Urinary bladder (tissue), 4 donors: ENCODE measurements around the gene MUTYH. TPM values are rescaled to one million over a fixed set of nuclear protein-coding genes. Genes with fewer than 3 reads are reported as not detected.
"Not testable (repeated sequence)": the region's sequence is repeated elsewhere in the genome, so short reads cannot be mapped to it uniquely, and the experiment has no call there.

Source experiments
- DNase-seq: peaks from one replicate; pipeline ENCODE4 v3.0.0-alpha.2; 2015; ENCODE audit errors: extremely low spot score
- H3K27ac ChIP-seq: one replicate; pipeline ENCODE4 v1.5.1; 2013; ENCODE audit warnings: low read depth, mild to moderate bottlenecking, moderate library complexity
- H3K36me3 ChIP-seq: one replicate; pipeline ENCODE4 v1.6.1; 2013; ENCODE audit warnings: mild to moderate bottlenecking, moderate library complexity; ENCODE audit not compliant: insufficient read depth
- H3K4me1 ChIP-seq: one replicate; pipeline ENCODE4 v1.6.1; 2013; ENCODE audit warnings: mild to moderate bottlenecking, moderate library complexity; ENCODE audit not compliant: insufficient read depth
- H3K4me3 ChIP-seq: one replicate; pipeline ENCODE4 v1.5.1; 2013; ENCODE audit warnings: low read depth, low read length
- WGBS: extraction: QIAGEN DNeasy Blood & Tissue Kit; methylation state at CpG from one replicate; pipeline ENCODE4 v1.1.7; 2013; 5-methylcytosine and 5-hydroxymethylcytosine counted together
- polyA plus RNA-seq: library from polyadenylated mRNA; stranded (reverse); fragments of 200-250 nt; gene quantifications from one replicate; pipeline ENCODE4 v1.2.3, GENCODE V29; 2013
- total RNA-seq: library from RNA; depleted of rRNA; stranded (reverse); fragments of >200 nt; gene quantifications from one replicate; pipeline ENCODE4 v1.2.3, GENCODE V29; 2014
- donor health status: healthy with polysubstance abuse.
- donor health status: healthy.

The MUTYH gene
- total and polyA plus RNA-seq, 2 donors = 12.0 to 19.4 TPM

GRCh38 chr1:45299296-45299695 is 40.9 kb downstream of the MUTYH start:
- no peak for DNase-seq
- 66% methylated on average over 1 of the region's 1 CpG for WGBS
- Histone ChIP-seq H3K4me3 (no peak overlapping the region), H3K36me3 (no peaks in the 10 kb centered on the region), H3K27ac (no peak overlapping the region), H3K4me1 (no peaks in the 10 kb centered on the region)

DNA sequence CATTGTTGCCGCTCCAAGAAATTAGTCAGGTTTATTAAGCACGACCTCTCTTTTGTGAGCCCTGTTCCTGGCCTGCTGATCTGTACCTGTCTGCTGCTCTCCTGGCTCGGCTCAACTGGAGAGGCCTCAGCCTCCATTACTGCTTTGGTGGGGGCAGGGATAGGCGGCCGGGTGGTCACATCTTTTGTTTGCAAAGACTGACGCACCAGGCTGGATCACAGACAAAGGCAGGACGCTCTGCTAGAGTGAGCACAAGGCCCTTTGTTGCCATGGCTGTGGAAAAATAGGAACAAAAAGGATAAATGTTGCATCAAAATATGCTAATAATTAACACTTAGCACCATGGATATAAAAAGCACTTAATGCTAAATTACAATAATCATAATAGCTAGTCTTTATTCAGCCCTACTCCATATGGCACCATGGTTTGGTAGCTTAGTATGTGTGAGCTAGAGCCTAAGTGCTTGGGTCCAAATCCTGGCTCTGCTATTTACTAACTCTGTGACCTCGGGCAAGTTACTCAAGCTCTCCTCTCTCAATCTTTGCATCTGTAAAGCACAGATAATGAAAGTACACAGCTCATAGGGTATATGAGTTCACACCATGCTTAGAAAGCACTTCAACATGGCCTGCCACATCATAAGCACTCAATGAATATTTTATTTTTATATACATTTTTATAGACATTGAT is 42.4 kb downstream of the MUTYH start:
- Histone ChIP-seq H3K36me3 (no peaks in the 10 kb centered on the region), H3K27ac (no peak overlapping the region), H3K4me1 (no peaks in the 10 kb centered on the region), H3K4me3 (no peak overlapping the region)
- 63% methylated on average over 8 of the region's 8 CpGs for WGBS
- DNase-seq = no peak

GRCh38 chr1:45291716-45292115 is 48.5 kb downstream of the MUTYH start:
- 42% methylated on average over 2 of the region's 2 CpGs for WGBS
- no peaks in the 10 kb centered on the region for H3K36me3 ChIP-seq
- H3K27ac ChIP-seq = no peak overlapping the region
- H3K4me3 ChIP-seq = no peak overlapping the region
- H3K4me1 ChIP-seq = no peaks in the 10 kb centered on the region
- DNase-seq = no peak

DNA sequence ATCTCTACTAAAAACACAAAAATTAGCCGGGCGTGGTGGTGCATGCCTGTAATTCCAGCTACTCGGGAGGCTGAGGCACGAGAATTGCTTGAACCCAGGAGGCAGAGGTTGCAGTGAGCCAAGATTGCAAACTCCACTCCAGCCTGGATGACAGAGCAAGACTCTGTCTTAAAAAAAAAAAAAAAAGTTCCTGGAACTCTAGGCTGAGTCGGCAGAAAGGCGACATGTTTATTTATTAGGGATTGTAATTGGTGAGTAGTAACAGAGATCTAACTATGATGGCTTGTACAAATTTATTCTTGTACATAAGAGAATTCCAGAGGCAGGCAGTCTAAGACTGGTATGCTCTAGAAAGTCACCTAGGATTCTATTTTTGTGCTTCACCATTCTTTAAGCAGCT is 49.2 kb downstream of the MUTYH start:
- not testable (repeated sequence) for H3K4me3 ChIP-seq, H3K36me3 ChIP-seq, H3K27ac ChIP-seq, DNase-seq, H3K4me1 ChIP-seq
- 69% methylated on average over 6 of the region's 6 CpGs for WGBS

GRCh38 chr1:45286521-45286920 is 53.7 kb downstream of the MUTYH start:
- not testable (repeated sequence) for H3K4me1 ChIP-seq, H3K4me3 ChIP-seq, H3K36me3 ChIP-seq, H3K27ac ChIP-seq, DNase-seq
- 63% methylated on average over 2 of the region's 3 CpGs for WGBS

GRCh38 chr1:45284858-45285257 is 55.4 kb downstream of the MUTYH start:
- not testable (repeated sequence) for H3K4me1 ChIP-seq, H3K4me3 ChIP-seq, H3K27ac ChIP-seq, DNase-seq, H3K36me3 ChIP-seq
- WGBS = 78% methylated on average over 9 of the region's 9 CpGs

GRCh38 chr1:45282351-45282750 is 57.9 kb downstream of the MUTYH start:
- no peak overlapping the region for H3K27ac ChIP-seq
- WGBS = 42% methylated on average over 3 of the region's 3 CpGs
- H3K36me3 ChIP-seq = no peaks in the 10 kb centered on the region
- no peak for DNase-seq
- H3K4me3 ChIP-seq = no peak overlapping the region
- peaks cover 2% of the 10 kb centered on the region for H3K4me1 ChIP-seq

Other genes starting within 250 kb of the MUTYH start
- 2.4 TPM for gene ZSWIM5, start 133.8 kb downstream of the MUTYH start, total RNA-seq
- gene ZSWIM5, start 133.8 kb downstream of the MUTYH start, polyA plus RNA-seq = 3.6 TPM
- gene HPDL, start 13.5 kb downstream of the MUTYH start, total RNA-seq = 0.74 TPM
- 1.0 TPM for gene HPDL, start 13.5 kb downstream of the MUTYH start, polyA plus RNA-seq
- gene TOE1, start 270 bp downstream of the MUTYH start, total RNA-seq = 8.9 TPM
- gene TOE1, start 270 bp downstream of the MUTYH start, polyA plus RNA-seq = 11.1 TPM
- gene TESK2, start 150.7 kb upstream of the MUTYH start, total RNA-seq = 3.2 TPM
- 5.7 TPM for gene TESK2, start 150.7 kb upstream of the MUTYH start, polyA plus RNA-seq
- gene CCDC163, start 159.6 kb upstream of the MUTYH start, total RNA-seq = 0.42 TPM
- gene CCDC163, start 159.6 kb upstream of the MUTYH start, polyA plus RNA-seq = 2.8 TPM
- 1.9 TPM for gene MMACHC, start 159.9 kb upstream of the MUTYH start, total RNA-seq
- gene MMACHC, start 159.9 kb upstream of the MUTYH start, polyA plus RNA-seq = 2.7 TPM
- 232 TPM for gene PRDX1, start 181.4 kb upstream of the MUTYH start, total RNA-seq
- 491 TPM for gene PRDX1, start 181.4 kb upstream of the MUTYH start, polyA plus RNA-seq
- gene AKR1A1, start 210.4 kb upstream of the MUTYH start, total RNA-seq = 76.1 TPM
- gene AKR1A1, start 210.4 kb upstream of the MUTYH start, polyA plus RNA-seq = 101 TPM
- 76.0 TPM for gene NASP, start 243.6 kb upstream of the MUTYH start, total RNA-seq
- 115 TPM for gene NASP, start 243.6 kb upstream of the MUTYH start, polyA plus RNA-seq